ENCODE measurements around the gene SDK1.

The SDK1 gene

DNA sequence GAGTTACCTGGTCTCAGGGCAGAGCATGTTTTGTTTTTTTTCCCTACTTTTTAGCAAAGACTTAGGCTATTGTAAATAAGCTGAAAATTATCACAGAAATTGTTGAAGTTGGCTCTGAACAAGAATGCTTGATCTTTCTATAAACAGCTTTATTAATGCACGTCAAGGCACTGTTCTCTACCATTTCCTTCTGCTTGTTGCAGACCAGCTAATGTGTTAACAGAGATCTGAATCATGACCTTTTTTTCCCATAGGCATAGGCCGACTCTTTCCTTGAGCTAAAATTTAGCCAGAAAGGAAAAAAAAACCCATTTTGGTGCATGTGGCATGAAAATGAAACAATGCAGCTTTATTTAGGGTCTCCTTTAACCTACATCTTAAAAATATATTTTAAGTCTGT, 248.5 kb downstream of the SDK1 start (continued):
- no peak for TF ChIP-seq ZNF596 (tag by site-specific recombination; IDR thresholded peaks at IDR 0.05)
- TF ChIP-seq, protein P1, sequence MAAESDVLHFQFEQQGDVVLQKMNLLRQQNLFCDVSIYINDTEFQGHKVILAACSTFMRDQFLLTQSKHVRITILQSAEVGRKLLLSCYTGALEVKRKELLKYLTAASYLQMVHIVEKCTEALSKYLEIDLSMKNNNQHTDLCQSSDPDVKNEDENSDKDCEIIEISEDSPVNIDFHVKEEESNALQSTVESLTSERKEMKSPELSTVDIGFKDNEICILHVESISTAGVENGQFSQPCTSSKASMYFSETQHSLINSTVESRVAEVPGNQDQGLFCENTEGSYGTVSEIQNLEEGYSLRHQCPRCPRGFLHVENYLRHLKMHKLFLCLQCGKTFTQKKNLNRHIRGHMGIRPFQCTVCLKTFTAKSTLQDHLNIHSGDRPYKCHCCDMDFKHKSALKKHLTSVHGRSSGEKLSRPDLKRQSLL (tag by site-specific recombination; IDR thresholded peaks at IDR 0.05): no peak

DNA sequence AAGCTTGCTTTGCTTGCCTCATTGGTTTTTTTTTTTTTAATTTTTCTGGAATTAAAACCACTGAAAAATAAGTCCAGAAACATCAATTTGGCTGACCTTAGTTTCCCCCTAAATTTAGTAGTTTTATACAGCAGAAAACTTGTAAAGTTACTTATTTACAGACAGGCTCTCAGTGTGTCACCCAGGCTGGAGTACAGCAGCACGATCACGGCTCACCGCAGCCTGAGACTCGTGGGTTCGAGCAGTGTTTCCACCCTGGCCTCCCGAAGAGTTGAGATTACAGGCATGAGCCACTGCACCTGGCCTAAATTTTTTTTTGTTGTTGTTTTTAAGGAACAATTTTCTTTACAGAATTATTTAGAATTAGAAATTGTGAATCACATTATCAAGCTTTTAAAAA, 250.5 kb downstream of the SDK1 start:
- CTCF ChIA-PET: interaction anchor here (0.7 kb wide), 2 partner anchors 180 to 363 kb away, joined by 3 to 4 read pairs; no protein-coding TSS in a partner anchor
- POLR2A ChIA-PET: no interaction called here
- H3K4me3 ChIP-seq (ENCODE audit: low read depth, low read length): no peak overlapping the region
- H3K27ac ChIP-seq (ENCODE audit: extremely low read depth, low read depth, low read length): no peak overlapping the region
- TF ChIP-seq, protein P2, sequence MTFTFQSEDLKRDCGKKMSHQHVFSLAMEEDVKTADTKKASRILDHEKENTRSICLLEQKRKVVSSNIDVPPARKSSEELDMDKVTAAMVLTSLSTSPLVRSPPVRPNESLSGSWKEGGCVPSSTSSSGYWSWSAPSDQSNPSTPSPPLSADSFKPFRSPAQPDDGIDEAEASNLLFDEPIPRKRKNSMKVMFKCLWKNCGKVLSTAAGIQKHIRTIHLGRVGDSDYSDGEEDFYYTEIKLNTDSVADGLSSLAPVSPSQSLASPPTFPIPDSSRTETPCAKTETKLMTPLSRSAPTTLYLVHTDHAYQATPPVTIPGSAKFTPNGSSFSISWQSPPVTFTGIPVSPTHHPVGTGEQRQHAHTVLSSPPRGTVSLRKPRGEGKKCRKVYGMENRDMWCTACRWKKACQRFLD (tag by site-specific recombination; IDR thresholded peaks at IDR 0.05): no peak
- no peak for TF ChIP-seq ZNF174 (tag by site-specific recombination; IDR thresholded peaks at IDR 0.05)
- no peak for TF ChIP-seq MEIS1 (CRISPR knock-in tag; IDR thresholded peaks at IDR 0.05; ENCODE audit: borderline replicate concordance)
- TF ChIP-seq ZNF529 (tag by site-specific recombination; IDR thresholded peaks at IDR 0.05; ENCODE audit: insufficient replicate concordance): no peak
- TF ChIP-seq ZNF311 (tag by site-specific recombination; IDR thresholded peaks at IDR 0.05; ENCODE audit: borderline replicate concordance): no peak
- TF ChIP-seq ZNF600 (tag by site-specific recombination; IDR thresholded peaks at IDR 0.05): no peak
- no peak for TF ChIP-seq ZNF548 (tag by site-specific recombination; IDR thresholded peaks at IDR 0.05)
- TF ChIP-seq, protein P3, sequence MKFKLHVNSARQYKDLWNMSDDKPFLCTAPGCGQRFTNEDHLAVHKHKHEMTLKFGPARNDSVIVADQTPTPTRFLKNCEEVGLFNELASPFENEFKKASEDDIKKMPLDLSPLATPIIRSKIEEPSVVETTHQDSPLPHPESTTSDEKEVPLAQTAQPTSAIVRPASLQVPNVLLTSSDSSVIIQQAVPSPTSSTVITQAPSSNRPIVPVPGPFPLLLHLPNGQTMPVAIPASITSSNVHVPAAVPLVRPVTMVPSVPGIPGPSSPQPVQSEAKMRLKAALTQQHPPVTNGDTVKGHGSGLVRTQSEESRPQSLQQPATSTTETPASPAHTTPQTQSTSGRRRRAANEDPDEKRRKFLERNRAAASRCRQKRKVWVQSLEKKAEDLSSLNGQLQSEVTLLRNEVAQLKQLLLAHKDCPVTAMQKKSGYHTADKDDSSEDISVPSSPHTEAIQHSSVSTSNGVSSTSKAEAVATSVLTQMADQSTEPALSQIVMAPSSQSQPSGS (tag by site-specific recombination; IDR thresholded peaks at IDR 0.05; ENCODE audit: low read depth): no peak
- TF ChIP-seq ZNF768 (tag by site-specific recombination; IDR thresholded peaks at IDR 0.05): no peak
- TF ChIP-seq, protein P4, sequence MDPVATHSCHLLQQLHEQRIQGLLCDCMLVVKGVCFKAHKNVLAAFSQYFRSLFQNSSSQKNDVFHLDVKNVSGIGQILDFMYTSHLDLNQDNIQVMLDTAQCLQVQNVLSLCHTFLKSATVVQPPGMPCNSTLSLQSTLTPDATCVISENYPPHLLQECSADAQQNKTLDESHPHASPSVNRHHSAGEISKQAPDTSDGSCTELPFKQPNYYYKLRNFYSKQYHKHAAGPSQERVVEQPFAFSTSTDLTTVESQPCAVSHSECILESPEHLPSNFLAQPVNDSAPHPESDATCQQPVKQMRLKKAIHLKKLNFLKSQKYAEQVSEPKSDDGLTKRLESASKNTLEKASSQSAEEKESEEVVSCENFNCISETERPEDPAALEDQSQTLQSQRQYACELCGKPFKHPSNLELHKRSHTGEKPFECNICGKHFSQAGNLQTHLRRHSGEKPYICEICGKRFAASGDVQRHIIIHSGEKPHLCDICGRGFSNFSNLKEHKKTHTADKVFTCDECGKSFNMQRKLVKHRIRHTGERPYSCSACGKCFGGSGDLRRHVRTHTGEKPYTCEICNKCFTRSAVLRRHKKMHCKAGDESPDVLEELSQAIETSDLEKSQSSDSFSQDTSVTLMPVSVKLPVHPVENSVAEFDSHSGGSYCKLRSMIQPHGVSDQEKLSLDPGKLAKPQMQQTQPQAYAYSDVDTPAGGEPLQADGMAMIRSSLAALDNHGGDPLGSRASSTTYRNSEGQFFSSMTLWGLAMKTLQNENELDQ (tag by site-specific recombination; IDR thresholded peaks at IDR 0.05; ENCODE audit: low read depth): no peak
- no peak for TF ChIP-seq ZNF658 (tag by site-specific recombination; IDR thresholded peaks at IDR 0.05)
- no peak for TF ChIP-seq IKZF3 (tag by site-specific recombination; IDR thresholded peaks at IDR 0.05)
- no peak for TF ChIP-seq ZNF416 (tag by site-specific recombination; IDR thresholded peaks at IDR 0.05)
- H3K36me3 ChIP-seq (ENCODE audit: control insufficient read depth in 2 of 2, insufficient read depth in 1 of 2, low read length in 2 of 2): no peaks in the 10 kb centered on the region
- no peaks in the 10 kb centered on the region for H3K9me3 ChIP-seq (ENCODE audit: control insufficient read depth, insufficient read depth, low read depth, low read length)
- peaks cover 5% of the 10 kb centered on the region; the same call in 1 of the 2 replicates for H3K4me1 ChIP-seq (ENCODE audit: control insufficient read depth, insufficient read depth, low read length)

DNA sequence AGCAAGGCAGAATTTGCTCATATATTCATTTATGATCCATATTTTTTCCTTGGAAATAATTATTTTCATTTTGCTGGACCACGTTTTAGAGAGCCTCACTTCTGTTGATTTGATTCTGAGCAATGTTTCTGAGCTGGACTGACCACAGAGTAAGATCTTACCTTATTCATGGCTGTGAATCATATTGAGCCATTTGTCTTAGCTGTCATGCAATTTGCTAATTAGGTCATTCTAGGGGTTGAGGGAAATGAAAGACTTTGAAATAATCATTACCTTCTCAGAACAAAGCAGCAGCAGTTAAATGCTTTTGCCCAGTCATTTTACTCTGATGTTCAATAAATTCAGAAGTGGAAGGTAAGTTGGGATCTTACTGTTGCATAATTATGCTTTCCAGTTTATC, 251.4 kb downstream of the SDK1 start:
- POLR2A ChIA-PET: no interaction called here
- no peak overlapping the region for H3K4me3 ChIP-seq (ENCODE audit: low read depth, low read length)
- H3K36me3 ChIP-seq (ENCODE audit: control insufficient read depth in 2 of 2, insufficient read depth in 1 of 2, low read length in 2 of 2): no peaks in the 10 kb centered on the region
- peaks cover 5% of the 10 kb centered on the region; the same call in 1 of the 2 replicates for H3K4me1 ChIP-seq (ENCODE audit: control insufficient read depth, insufficient read depth, low read length)
- no peaks in the 10 kb centered on the region for H3K9me3 ChIP-seq (ENCODE audit: control insufficient read depth, insufficient read depth, low read depth, low read length)
- CTCF ChIA-PET: no interaction called here
- no peak overlapping the region for H3K27ac ChIP-seq (ENCODE audit: extremely low read depth, low read depth, low read length)
- TF ChIP-seq YY1 (tag by site-specific recombination; IDR thresholded peaks at IDR 0.05) (no peak), KLF10 (tag by site-specific recombination; IDR thresholded peaks at IDR 0.05) (no peak), ZNF677 (tag by site-specific recombination; IDR thresholded peaks at IDR 0.05) (no peak), BCL11A (tag by site-specific recombination; IDR thresholded peaks at IDR 0.05; ENCODE audit: low read depth) (no peak), TCF7L2 (IDR thresholded peaks at IDR 0.05; ENCODE audit: borderline replicate concordance, low read depth, low read length) (no peak), ZNF174 (tag by site-specific recombination; IDR thresholded peaks at IDR 0.05) (no peak), ZFP69B (tag by site-specific recombination; IDR thresholded peaks at IDR 0.05) (no peak), ZNF473 (tag by site-specific recombination; IDR thresholded peaks at IDR 0.05) (no peak), OSR2 (tag by site-specific recombination; IDR thresholded peaks at IDR 0.05) (no peak), ZNF660 (tag by site-specific recombination; IDR thresholded peaks at IDR 0.05) (no peak)
- TF ChIP-seq, protein P5, sequence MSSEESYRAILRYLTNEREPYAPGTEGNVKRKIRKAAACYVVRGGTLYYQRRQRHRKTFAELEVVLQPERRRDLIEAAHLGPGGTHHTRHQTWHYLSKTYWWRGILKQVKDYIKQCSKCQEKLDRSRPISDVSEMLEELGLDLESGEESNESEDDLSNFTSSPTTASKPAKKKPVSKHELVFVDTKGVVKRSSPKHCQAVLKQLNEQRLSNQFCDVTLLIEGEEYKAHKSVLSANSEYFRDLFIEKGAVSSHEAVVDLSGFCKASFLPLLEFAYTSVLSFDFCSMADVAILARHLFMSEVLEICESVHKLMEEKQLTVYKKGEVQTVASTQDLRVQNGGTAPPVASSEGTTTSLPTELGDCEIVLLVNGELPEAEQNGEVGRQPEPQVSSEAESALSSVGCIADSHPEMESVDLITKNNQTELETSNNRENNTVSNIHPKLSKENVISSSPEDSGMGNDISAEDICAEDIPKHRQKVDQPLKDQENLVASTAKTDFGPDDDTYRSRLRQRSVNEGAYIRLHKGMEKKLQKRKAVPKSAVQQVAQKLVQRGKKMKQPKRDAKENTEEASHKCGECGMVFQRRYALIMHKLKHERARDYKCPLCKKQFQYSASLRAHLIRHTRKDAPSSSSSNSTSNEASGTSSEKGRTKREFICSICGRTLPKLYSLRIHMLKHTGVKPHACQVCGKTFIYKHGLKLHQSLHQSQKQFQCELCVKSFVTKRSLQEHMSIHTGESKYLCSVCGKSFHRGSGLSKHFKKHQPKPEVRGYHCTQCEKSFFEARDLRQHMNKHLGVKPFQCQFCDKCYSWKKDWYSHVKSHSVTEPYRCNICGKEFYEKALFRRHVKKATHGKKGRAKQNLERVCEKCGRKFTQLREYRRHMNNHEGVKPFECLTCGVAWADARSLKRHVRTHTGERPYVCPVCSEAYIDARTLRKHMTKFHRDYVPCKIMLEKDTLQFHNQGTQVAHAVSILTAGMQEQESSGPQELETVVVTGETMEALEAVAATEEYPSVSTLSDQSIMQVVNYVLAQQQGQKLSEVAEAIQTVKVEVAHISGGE (tag by site-specific recombination; conservative IDR thresholded peaks at IDR 0.05; ENCODE audit: low read depth): no peak

Data from HEK293 (cell line).